BJ (cell line): ENCODE data around the gene C1orf115. TPM values are rescaled to one million over a fixed set of nuclear protein-coding genes. Genes with fewer than 3 reads are reported as not detected.

ENCODE experiments used
- CTCF ChIA-PET: fragments of 350-600 bp; formaldehyde crosslinking; extraction: SDS; loops from one replicate; lab custom pipeline; 2021; ENCODE audit warnings: antibody characterized with exemption, inconsistent platforms; lab: Yijun Ruan, JAX
- POLR2A ChIA-PET: fragments of 300-600 bp; sonication (Branson Sonifier 250); formaldehyde crosslinking; extraction: SDS; loops from one replicate; lab custom pipeline; 2021; ENCODE audit warnings: antibody characterized with exemption; lab: Charles Lee
- DNase-seq: peaks from one replicate; pipeline ENCODE4 v3.0.0-alpha.2; 2011; ENCODE audit warnings: low read depth
- H3K27me3 ChIP-seq: 2 replicates; pipeline ENCODE4 v1.6.0; 2011; ENCODE audit warnings: low read length; ENCODE audit not compliant: control insufficient read depth, insufficient read depth
- H3K36me3 ChIP-seq: 2 replicates; pipeline ENCODE4 v1.5.1; 2011; ENCODE audit warnings: low read length; ENCODE audit not compliant: control insufficient read depth, insufficient read depth
- H3K4me3 ChIP-seq: 2 replicates; pipeline ENCODE4 v1.5.1; 2011; ENCODE audit warnings: low read depth, mild to moderate bottlenecking, control low read depth, low read length
- polyA minus RNA-seq: library from RNA; depleted of rRNA, polyadenylated mRNA; stranded (reverse); fragments of >200 nt; gene quantifications from 2 replicates; pipeline ENCODE4 v1.2.3, GENCODE V29; 2011; rRNA and poly(A)+ RNA removed
- polyA plus RNA-seq: library from polyadenylated mRNA; depleted of rRNA; stranded (reverse); fragments of >200 nt; gene quantifications from 2 replicates; pipeline ENCODE4 v1.2.3, GENCODE V29; 2011; rRNA removed
- TF ChIP-seq, protein P1 (sequence below): IDR thresholded peaks from 2 replicates; pipeline ENCODE4 v1.5.1; 2011; ENCODE audit warnings: low read depth, mild to moderate bottlenecking, control low read depth, inconsistent platforms, low read length, moderate library complexity; ENCODE audit not compliant: insufficient read depth

The C1orf115 gene, protein sequence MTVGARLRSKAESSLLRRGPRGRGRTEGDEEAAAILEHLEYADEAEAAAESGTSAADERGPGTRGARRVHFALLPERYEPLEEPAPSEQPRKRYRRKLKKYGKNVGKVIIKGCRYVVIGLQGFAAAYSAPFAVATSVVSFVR
- 3.8 and 3.9 TPM in 2 replicates for polyA plus RNA-seq
- 2.0 and 2.7 TPM in 2 replicates for polyA minus RNA-seq

- DNase-seq = no peak
- ChIA-PET POLR2A (no interaction called here), CTCF (interaction anchor here (0.6 to 5.6 kb wide), 10 partner anchors 8 to 86 kb away, joined by 3 to 35 read pairs (median 3); no protein-coding TSS in a partner anchor)
Measured at GRCh38 chr1:220690140-220691052, at the start of gene C1orf115. TSS of gene C1orf115 (plus strand) at chr1:220690363. CDS start at chr1:220690403, 40 bp downstream.

DNA sequence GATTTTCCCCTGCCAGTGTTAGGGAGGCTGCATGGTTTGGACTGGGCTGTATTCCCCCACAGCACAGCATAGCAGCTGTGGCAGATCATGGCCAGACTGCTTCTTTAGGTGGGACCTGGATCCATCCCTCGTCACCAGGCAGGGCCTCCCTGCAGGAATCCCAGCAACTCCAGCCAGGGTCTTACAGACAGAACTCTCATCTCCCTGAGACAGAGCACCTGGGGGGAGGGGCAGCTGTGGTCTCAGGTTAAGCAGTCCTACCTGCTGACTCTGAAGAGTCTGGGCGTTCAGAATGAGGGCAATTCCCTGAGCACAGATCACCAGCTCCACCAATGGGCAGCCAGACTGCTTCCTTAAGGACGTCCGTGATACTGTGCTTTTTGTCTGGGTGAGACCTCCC is 47.9 kb upstream of the C1orf115 start:
- DNase-seq = no peak

More at GRCh38 chr1:220690140-220691052, at the start of gene C1orf115:
- H3K36me3 ChIP-seq = no peaks in the 10 kb centered on the region
- peaks cover 5% of the 10 kb centered on the region; the same call in 1 of the 2 replicates for H3K27me3 ChIP-seq
- TF ChIP-seq, protein P1, sequence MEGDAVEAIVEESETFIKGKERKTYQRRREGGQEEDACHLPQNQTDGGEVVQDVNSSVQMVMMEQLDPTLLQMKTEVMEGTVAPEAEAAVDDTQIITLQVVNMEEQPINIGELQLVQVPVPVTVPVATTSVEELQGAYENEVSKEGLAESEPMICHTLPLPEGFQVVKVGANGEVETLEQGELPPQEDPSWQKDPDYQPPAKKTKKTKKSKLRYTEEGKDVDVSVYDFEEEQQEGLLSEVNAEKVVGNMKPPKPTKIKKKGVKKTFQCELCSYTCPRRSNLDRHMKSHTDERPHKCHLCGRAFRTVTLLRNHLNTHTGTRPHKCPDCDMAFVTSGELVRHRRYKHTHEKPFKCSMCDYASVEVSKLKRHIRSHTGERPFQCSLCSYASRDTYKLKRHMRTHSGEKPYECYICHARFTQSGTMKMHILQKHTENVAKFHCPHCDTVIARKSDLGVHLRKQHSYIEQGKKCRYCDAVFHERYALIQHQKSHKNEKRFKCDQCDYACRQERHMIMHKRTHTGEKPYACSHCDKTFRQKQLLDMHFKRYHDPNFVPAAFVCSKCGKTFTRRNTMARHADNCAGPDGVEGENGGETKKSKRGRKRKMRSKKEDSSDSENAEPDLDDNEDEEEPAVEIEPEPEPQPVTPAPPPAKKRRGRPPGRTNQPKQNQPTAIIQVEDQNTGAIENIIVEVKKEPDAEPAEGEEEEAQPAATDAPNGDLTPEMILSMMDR = peak; percentile 78
- peak within 1 kb of the TSS; percentile 67 for H3K4me3 ChIP-seq

GRCh38 chr1:220652995-220653394 is 37.2 kb upstream of the C1orf115 start:
- CTCF ChIA-PET = no interaction called here
- Histone ChIP-seq H3K4me3 (no peak overlapping the region), H3K27me3 (no peaks in the 10 kb centered on the region), H3K36me3 (no peaks in the 10 kb centered on the region)
- TF ChIP-seq, protein P1 = no peak
- POLR2A ChIA-PET = no interaction called here
- no peak for DNase-seq

More for the DNA sequence above, 47.9 kb upstream of the C1orf115 start:
- CTCF ChIA-PET = no interaction called here
- TF ChIP-seq, protein P1 = no peak
- H3K4me3 ChIP-seq = no peak overlapping the region
- POLR2A ChIA-PET = no interaction called here
- H3K27me3 ChIP-seq = no peaks in the 10 kb centered on the region
- no peaks in the 10 kb centered on the region for H3K36me3 ChIP-seq

DNA sequence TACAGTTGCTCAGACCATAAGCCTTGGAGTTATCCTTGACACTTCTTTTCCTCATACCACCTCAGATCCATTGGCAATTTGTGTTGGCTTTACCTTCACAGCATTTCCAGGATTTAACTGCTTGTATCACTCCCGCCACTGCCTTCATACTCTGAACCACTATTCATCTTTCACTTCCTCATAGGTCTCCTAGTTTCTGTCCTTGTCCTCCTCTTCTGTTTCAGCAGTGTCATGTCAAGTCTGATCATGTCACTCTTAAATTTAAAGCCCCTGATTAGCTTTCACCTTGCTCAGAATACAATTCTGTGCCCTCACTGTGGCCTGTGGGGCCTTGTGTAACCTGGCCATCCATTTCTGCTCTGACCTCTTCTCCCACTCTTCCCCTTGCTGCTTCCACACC is 34.7 kb upstream of the C1orf115 start:
- no peak for DNase-seq
- Histone ChIP-seq H3K4me3 (no peak overlapping the region), H3K27me3 (no peaks in the 10 kb centered on the region), H3K36me3 (no peaks in the 10 kb centered on the region)
- POLR2A ChIA-PET = no interaction called here
- TF ChIP-seq, protein P1 = no peak
- CTCF ChIA-PET = interaction anchor here (1.7 kb wide), 1 partner anchor 21 kb away, joined by 3 read pairs; no protein-coding TSS in a partner anchor
